Activated CD4-positive, alpha-beta T cell treated with anti-CD3 and anti-CD28 coated beads, Interleukin-2, amount 50 U/mL, for 1 hour (primary cell): ENCODE data around the gene KCNG4.

Source experiments
- DNase-seq: peaks from one replicate; pipeline ENCODE4 v3.0.0-alpha.2; 2020

The KCNG4 gene

GRCh38 chr16:84262939-84263338, 23.1 kb upstream of the KCNG4 start:
- no peak for DNase-seq

GRCh38 chr16:84262031-84262430, 22.2 kb upstream of the KCNG4 start:
- DNase-seq = no peak

- no peak for DNase-seq
Measured at GRCh38 chr16:84260766-84261554, 21.1 kb upstream of the KCNG4 start.

GRCh38 chr16:84259691-84260090, 19.9 kb upstream of the KCNG4 start:
- DNase-seq = no peak

GRCh38 chr16:84258266-84258665, 18.5 kb upstream of the KCNG4 start:
- no peak for DNase-seq

GRCh38 chr16:84255050-84255810, 15.4 kb upstream of the KCNG4 start:
- DNase-seq = no peak

GRCh38 chr16:84254062-84254461, 14.2 kb upstream of the KCNG4 start:
- DNase-seq = no peak

- no peak for DNase-seq
Measured at GRCh38 chr16:84253173-84253572, 13.4 kb upstream of the KCNG4 start.

- DNase-seq = no peak
Measured at GRCh38 chr16:84252184-84252583, 12.4 kb upstream of the KCNG4 start.

- DNase-seq = no peak
Measured at GRCh38 chr16:84247844-84248243, 8.0 kb upstream of the KCNG4 start.

- DNase-seq = no peak
Measured at GRCh38 chr16:84247331-84247730, 7.5 kb upstream of the KCNG4 start.

- no peak for DNase-seq
Measured at GRCh38 chr16:84246679-84247077, 6.9 kb upstream of the KCNG4 start.

GRCh38 chr16:84245956-84246678, 6.3 kb upstream of the KCNG4 start:
- DNase-seq = no peak

GRCh38 chr16:84244728-84245127, 4.9 kb upstream of the KCNG4 start:
- DNase-seq = no peak

- no peak for DNase-seq
Measured at GRCh38 chr16:84243732-84244131, 3.9 kb upstream of the KCNG4 start.

GRCh38 chr16:84242839-84243238, 3.0 kb upstream of the KCNG4 start:
- no peak for DNase-seq

- no peak for DNase-seq
Measured at GRCh38 chr16:84241778-84242177, 2.0 kb upstream of the KCNG4 start.

- no peak for DNase-seq
Measured at GRCh38 chr16:84240455-84240854, 643 bp upstream of the KCNG4 start.

GRCh38 chr16:84239141-84239769, 557 bp downstream of the KCNG4 start:
- DNase-seq = no peak

GRCh38 chr16:84237994-84238750, 1.6 kb downstream of the KCNG4 start:
- DNase-seq = no peak

GRCh38 chr16:84236671-84237070, 3.1 kb downstream of the KCNG4 start:
- DNase-seq = no peak
